HL-60/S4 treated with phorbol 12-myristate 13-acetate at 8.2 ng/mL for 4 days and 3 days (cell line): ENCODE results near the gene SEMA6C.

Source experiments
- in situ Hi-C: fragments of 300-500 bp; cut with MboI; formaldehyde crosslinking; loops from 2 replicates; pipeline ENCODE4 v1.15.0; 2022; ENCODE audit warnings: low sequenced_read_pairs

Gene SEMA6C

DNA sequence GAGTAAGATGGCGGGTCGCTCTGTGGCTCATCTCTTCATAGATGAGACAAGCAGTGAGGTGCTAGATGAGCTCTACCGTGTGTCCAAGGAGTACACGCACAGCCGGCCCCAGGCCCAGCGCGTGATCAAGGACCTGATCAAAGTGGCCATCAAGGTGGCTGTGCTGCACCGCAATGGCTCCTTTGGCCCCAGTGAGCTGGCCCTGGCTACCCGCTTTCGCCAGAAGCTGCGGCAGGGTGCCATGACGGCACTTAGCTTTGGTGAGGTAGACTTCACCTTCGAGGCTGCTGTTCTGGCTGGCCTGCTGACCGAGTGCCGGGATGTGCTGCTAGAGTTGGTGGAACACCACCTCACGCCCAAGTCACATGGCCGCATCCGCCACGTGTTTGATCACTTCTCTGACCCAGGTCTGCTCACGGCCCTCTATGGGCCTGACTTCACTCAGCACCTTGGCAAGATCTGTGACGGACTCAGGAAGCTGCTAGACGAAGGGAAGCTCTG is 12.4 kb upstream of the SEMA6C start:
- in situ Hi-C loops = no loop called here

DNA sequence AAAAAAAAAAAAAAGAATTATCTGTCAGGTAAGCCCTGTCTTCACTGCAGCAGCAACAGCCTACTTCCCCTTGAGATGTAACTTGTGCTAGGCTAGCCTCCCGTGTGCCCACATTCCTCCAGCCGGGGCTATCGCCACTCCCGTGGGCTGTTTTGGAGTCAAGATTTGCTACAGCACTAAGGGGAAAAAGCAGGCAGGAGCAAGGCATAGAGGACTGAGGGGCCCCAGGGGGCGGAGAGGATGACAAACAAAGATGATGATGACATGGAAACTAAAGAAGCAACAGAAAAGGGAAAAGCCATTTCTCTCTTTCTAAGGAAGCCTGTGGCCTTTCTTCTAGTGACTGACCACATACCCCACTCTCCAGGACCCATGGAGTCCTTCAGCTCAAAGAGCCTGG is 11.9 kb upstream of the SEMA6C start:
- in situ Hi-C loops = no loop called here

DNA sequence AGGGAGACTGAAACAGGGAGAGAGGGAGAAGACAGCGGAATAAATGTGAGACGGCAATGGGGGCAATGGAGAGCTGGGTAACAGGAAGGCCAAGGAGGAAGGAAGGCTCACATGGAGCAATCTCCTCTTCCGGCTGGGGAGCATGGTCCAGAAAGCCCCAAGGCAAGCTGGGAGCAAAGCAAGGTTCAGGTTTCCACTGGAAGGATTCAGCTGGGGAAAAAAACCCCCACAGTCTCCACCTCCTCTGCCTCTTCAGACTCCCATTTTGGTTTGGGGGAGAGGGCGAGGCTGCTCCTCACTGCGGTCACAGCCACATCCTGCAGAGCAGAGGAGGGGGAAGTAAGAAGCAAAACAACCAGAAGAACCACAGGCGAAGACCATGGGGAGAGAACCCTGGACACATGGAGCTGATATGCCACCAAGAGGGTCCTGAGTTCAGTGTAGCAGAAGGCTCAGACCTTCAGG is 10.7 kb upstream of the SEMA6C start:
- in situ Hi-C loops = no loop called here

DNA sequence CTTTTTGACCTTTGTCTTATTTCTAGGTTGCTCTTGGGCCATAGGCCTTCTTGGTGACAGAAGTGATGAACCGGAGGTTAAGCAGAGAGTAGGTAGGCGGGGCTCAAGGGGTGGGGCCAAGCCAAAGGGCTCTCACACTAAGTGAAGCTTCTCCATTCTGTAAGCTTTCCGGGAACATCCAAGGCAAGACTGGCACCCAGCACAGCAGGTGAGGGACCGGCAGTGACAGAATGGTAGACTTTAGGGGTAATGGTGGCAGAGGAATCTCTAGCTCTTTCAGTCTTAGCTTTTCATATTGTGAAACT is 10.0 kb upstream of the SEMA6C start, which contains the start of gene TNFAIP8L2:
Gene TNFAIP8L2, plus strand, starts transcription at position 135 of the 305 bp plus-strand sequence. CDS start 2,049 bp downstream, outside the sequence.
- in situ Hi-C loops = no loop called here

DNA sequence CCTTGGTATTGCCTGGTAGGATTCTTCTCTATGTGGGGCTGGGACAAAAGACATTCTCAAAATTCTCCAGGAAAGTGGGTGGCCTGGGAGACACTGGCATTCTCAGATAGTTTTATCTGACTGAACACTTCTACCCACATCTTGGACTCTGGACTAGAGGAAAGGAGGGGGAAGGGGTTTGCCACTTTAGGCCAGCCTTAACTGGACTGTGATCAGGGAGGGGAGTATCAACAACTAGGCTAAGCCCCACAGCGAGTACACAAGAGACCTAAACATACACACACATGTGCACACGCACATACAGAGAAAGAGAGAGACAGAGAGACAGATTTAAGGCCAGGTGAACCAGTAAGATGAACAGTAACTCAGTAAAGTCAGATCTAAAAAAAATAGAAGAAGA is 1.2 kb upstream of the SEMA6C start:
- in situ Hi-C loops = no loop called here

DNA sequence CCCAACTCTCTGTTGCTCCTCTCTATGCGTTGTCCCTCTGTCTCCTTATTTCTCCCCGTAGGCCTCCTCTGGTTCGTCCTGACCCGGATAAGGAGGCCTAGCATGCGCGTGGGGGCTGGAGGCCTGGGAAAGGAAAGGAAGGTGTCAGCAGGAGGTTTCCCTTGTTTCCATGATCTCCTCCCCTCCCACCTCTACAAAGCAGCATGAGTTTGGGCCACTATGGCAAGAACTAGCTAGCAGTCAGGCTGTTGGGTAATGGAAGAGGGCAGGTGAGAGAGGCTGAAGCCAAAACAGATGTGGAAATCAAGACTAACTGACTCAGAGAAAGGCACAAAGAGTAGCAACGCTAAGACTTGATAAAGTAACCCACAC is 687 bp upstream of the SEMA6C start:
- in situ Hi-C loops = no loop called here

DNA sequence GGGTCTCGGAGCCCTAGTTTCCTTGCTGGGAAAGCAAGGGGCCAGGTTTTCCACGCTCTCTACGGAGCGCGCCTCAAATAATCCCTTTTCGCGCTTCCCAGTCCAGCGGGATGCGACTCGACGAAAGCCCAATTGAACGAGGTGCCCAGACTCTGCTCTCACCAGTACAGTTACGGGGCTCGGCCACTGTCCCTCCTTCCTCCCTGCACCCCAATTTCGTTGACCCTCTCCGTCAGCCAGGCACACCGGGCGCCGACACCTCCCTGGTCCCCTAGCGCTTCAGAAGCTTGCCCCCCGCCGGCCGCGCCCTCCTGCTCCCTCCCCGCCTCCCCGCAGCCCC is 389 bp downstream of the SEMA6C start:
- in situ Hi-C loops = no loop called here

DNA sequence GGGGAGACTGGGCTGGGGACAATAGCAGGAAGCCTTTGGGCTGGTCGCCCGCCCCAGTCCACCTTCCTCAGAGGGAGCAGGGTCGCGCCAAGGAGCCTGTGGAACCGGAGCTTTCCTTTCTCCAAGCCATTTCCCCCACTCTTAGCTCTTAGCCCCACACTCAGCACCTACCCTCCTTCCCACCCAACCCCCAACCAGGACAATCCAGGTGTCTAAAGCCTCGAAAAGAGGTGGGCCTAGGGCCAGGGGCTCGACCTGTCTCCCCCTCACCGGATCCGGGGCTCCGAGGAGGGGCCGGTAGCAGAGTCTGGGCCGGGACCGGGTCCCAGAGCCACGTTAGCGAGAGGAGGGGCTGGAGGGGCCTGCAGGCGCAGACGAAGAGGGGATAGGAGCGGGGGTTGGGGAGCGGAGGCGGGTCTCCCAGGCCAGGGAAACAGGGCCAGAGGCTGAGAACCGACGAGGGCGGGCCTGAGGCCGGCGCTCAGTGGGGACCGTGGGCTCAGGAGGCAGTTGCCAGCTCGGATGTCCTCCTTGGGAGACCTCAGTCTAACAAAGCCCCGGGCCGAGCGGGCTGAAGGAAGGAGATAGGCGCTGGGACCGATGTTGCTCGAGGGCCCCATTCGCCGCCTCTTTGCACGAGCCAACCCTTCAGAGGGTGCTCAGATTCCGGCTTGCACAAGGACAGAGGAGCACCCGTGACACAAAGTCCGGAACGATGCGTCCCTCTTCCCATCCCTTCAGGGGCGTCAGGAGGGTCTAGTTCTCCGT is 943 bp downstream of the SEMA6C start:
- in situ Hi-C loops = no loop called here

DNA sequence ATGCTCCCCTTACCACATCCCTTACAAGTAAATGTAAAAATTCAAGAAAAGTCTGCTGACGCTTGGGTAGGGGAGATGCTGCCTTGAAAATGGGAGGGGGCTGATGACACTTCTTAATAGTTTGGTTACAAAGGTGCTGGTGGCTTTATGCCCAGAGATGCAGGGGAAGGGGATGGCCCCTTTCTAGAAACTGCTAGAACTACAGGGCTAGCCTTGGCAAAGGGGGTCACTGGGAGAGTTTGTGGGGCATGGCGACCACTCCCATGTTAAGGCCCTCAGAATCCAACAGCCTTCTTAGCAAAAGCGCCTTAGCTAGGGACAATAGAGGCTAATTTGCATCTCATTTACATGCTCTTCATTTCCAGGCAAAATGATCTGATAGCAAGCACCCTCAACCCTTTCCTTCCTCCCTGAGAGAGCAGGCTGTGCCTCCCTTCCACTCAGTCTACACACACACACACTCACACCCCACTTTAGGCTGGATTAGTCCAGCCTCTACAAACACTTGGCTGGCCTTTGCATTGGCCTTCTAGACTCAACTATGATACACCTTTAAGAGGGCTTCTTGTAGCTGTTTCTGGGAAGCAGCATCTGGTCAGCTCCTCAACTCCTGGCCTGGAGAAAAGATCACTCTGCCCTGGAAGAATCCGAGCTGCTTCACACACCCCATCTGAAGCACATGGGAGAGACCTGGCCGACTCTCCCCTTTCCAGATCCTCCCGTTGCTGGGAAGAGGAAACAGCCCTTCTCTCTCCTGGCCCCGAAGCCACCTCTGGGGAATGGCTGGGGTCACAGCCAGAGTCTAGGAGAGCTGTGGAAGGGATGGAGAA is 1.7 kb downstream of the SEMA6C start:
- in situ Hi-C loops = no loop called here

DNA sequence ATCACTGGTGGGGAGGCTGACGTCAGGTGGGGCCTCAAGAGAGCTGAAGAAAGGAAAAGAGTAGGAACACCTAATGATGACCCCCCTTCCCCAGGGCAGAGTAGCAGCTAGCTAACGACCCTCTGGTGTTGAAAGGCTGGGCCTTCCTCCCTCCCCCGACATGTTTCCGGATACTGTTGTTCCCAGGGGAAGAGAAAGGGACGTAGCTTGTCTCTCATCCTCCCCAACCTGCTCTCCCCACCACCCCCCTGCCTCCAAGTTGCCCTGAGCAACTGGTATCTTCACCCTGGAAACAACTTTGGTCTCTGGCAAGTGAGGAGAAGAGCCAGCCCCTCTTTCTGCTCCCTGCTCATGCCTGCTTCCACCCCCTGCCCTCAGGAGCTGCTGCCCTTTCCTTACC is 2.4 kb downstream of the SEMA6C start:
- in situ Hi-C loops = no loop called here

DNA sequence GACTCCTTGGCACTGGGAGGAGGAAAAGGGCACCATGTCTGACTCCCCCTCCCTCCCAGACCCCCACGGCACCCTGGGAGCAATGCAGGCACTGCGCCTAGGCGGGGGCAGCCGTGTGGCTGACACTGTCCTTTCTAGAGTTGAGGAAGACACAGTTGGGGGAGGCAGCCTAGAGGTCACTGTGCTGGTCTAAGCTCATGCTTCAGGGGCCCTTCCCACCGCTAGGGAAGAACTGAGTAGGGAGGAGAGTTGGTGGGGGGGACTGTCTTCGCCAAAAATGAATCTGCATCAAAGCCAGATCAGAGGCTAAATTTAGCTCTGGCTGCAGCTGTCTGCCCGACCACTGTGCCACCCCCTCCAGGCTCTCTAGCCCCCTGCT is 3.4 kb downstream of the SEMA6C start:
- in situ Hi-C loops = no loop called here

DNA sequence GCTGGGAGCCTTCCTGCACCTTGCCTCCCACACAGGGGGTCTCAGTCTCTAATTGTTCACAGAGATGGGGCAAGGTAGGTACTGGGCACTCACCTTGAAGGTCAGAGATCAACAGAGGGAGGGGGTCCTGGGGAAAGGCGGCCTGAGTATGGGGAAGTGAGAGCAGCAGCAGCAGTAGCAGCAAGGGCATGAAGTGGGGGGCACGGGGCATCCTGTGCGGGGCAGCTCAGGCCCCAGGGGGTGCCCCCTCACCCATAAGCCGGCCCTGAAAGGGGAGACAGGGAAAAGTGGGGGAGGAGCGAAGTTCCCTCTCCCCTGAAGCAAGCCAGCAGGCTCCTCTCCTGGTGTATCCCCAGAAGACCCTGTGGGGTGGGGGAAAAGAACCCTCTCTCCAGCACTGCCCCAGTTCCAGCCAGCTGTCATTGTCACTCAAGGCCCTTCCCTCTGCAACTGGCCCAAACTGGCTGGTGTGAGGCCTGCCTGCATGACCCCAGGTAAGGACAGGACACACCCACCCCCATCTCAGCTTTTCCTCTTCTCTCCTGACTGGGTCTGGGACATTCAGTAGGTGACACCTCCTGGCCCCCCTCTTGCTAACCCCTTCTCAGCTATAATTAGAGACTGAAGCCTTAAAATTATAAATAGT is 3.9 kb downstream of the SEMA6C start:
- in situ Hi-C loops = no loop called here

DNA sequence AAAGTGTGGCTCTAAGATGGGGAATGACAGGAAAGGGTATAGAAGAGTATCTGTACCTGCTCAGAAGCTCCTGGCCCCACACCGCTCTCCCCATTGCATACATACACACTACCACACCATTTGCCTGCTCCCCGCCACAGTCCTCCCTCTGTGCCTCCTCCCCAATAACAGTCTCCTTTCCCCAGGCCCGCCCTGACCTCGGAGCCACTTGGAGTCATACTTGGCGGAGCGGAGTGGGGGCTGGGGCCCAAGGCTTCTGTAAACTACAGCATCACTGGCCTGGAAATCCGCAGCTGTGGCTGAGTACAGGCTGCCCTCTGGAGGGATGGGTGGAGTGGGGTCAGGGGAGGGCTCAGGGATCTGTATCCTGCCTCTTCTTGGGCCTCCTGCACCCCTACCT is 8.6 kb downstream of the SEMA6C start:
- in situ Hi-C loops = no loop called here

DNA sequence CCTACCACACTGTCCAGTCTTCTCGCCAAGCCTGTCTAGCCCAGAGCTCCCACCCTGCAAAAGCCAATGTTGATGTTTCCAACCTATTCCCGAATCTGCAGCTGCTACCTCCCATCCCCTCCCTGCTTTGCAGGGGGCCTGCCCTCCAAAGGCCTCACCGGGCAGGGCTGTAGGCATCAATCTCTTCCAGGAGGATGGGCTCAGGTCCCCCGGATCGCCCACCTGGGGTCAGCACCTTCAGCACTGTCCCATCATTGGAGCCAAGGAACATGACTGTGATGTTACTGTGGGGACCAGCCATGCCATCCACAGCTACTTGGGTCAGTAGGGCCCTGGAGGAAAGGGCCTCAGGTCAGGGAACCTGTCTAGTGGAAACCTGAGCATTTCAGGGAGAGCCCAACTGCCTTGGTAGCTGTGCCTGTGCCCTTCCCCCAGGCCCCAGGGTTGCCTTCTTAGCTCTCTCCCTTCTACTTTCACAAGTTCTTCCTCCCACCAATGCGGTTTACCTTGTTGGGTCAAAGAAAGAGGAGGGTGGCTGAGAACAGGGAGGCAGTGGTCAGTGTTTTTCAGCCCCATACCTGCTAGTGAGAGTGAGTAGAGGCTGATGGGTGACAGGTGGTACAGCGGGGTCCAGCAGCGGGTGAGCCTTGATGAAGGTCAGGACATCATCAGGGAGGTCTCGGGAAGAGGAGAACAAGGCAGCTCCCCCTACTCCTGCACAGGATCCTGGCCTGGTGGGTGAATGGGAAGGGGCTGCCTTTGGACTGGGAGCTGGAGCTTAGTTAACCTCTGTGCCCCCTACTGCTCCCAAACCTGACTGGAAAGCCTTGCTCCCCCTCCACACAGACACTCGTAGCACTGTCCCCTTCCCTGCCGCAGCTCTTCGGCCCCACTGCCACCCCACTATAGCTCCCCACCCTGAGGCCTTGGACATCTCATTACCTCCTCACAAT is 10.7 kb downstream of the SEMA6C start:
- in situ Hi-C loops = no loop called here

DNA sequence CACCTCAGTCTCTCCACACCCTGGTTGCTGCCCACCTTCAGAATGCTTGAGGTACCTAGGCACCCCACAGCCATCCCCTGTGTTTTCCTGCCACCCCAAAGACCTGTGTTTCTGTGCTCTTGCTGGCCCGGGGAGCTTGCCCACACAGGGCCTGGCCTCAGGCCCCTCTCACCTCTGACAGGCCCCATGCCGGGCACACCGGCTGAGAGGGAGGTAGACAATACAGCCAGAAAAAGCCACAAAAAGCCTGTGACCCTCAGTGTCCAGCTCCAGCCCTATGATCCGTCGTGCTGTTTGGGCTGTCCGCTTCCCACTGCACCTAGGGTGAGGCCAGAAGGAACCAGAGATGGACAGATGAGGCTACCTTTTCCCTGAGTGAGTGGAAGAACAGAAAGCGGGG is 11.4 kb downstream of the SEMA6C start:
- in situ Hi-C loops = no loop called here

DNA sequence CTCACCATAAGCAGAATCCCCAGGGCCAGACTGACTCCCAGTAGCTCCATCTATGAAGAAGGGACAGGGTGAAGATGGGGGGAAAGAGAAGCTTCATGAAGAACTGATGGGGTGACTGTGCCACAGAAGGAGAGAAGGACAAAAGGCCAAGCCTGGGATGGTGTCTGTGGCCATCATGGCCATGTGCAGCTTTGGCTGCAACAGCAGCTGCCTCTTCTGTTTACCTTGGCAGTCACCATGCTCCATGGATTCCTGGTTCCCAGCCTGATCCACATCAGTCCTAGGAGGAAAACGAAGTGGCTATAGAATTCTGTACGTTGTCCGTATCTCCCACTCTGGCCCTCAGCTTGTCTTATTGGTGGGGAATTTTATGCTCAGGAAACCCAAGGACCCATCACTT is 12.0 kb downstream of the SEMA6C start:
- in situ Hi-C loops = no loop called here

DNA sequence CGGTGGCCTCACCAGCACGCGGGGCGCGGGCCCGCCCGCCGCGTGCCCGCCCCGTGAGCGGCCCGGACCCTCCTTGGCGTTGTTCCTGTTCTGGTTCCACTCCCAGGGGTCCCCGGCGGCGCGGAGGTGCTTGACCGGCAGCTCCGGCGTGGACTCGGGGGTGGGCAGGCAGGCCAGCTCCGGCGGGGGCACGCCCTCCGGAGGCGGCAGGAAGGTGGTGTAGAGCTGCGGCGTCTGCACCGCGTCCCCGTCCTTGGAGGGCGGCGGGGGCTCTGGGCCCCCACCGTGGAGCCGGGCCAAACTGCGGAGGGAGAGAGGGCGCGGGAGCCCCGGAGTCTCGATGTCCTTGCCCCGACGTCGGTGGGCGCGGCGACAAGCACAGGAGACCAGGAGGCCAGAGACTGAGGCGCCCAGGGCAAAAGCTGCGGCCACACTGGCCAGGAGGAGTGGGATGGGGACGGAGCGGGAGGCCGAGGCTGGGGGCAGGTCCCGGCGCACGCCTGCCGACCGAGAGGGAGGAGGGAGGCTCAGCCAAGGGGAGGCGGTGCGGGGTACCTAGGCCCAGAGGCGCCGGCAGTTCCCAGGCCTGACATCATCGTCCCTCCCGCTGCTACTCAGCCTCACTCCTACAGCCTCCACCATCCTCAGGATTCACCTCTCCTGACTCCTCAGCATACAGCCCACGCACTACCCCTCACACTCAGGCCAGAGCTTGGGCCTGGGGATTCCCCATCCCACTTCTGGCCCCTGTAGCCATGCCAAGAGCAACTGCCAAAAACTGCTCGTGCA is 13.2 kb downstream of the SEMA6C start:
- in situ Hi-C loops = no loop called here

DNA sequence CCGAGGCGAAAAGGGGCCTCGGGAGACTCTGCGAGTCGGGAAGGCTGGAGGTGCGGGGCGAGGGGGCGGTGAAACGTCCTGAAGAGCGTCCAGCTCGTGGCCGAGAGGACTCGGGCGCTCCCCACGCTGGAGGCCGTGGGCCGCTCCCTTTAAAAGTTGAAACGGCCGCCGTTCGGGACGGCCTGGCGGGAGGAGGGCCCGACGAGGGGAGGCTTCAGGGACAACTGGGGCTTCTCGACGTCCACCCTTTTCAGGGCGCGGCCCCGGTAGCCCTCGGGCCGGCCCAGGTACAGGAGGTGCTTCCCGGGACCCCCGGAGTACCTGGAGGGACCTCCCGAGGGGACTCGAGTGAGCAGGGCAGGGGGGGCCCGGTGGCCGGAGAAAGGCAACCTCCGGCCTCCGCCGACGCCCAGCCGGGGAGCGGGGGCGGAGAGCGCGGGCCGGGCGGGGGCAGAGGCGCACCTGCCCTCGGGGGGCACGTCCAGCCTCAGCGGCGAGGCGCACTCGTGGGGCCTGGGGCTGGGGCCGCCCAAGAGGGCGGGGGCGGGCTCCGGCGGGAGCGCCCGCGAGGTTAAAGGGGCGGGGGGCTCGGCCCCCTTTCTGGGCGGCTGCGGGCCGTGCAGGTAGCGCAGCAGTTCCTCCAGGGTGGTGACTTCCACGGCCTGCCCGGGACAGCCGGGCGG is 14.0 kb downstream of the SEMA6C start:
- in situ Hi-C loops = no loop called here

DNA sequence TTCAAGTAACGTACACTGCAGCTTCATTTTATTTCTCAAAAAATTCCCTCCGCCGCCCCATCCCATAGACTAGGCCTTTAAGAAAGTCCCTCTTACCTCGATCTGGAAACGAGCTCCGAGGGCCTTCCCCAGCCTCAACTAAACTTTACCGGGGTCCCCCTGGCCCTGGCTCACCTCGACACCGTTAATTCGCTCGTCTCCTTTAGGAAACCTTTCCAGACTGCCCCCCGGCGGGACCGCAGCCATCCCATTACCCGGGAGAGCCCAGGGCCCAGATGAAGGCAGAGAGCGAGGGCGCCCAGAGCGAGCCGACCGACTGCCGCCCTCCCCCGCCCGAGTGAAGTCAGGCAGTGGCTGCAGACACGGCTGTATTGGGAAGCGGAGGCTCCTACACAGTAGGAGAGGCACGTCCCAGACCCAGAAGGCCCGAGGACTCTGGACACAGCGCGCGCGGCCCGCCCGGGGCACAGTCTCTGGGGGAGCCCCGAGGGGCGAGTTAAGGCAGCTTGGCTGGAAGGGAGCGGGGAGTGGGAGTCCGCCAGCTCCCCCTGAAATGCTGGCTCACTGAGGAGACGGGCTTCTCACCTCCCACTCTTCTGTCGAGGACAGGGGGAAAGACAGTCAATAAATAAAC is 14.6 kb downstream of the SEMA6C start:
- in situ Hi-C loops = no loop called here
